HCT116 (cell line): ENCODE data around the gene OTOGL. TPM values are rescaled to one million over a fixed set of nuclear protein-coding genes. Genes with fewer than 3 reads are reported as not detected.

Source experiments
- ATAC-seq: fragments of 200-7000 bp; cut with Tn5 transposase; 2 replicates; pipeline ENCODE4 v1.9.1; 2020; ENCODE audit warnings: mild to moderate bottlenecking, moderate library complexity
- BruUV-seq: library from RNA; stranded (reverse); fragments of 400-500 nt; replicated peaks from 2 replicates; lab custom pipeline; 2021; lab: Mats Ljungman, UMichigan
- CTCF ChIA-PET: fragments of 300-600 bp; sonication (Branson Sonifier 250); formaldehyde crosslinking; loops from one replicate; lab custom pipeline; 2021; ENCODE audit warnings: antibody characterized with exemption; lab: Charles Lee
- POLR2A ChIA-PET: fragments of 300-600, 350-600 bp; sonication (Branson Sonifier 250); formaldehyde crosslinking; loops from one replicate; lab custom pipeline; 2021; ENCODE audit warnings: antibody characterized with exemption; lab: Charles Lee
- RAD21 ChIA-PET, 2 experiments: fragments of 300-600 bp; sonication (Branson Sonifier 250); formaldehyde crosslinking; loops; one replicate each; lab custom pipeline; 2023; ENCODE audit warnings: low total read pairs in 2 of 2; ENCODE audit not compliant: uncharacterized antibody in 2 of 2, unreplicated experiment in 2 of 2, low non-redundant PET in 1 of 2; lab: Charles Lee
- DNase-seq: peaks from one replicate; pipeline ENCODE4 v3.0.0-alpha.2; 2010; ENCODE audit warnings: low read depth, low spot score
- H2AFZ ChIP-seq: fragments of 200-600 bp; shearing (Covaris generic), sonication (generic); 2 replicates; pipeline ENCODE4 v1.6.1; 2017; ENCODE audit warnings: low read depth, mixed run types, mixed read lengths, antibody characterized with exemption, low read length; ENCODE audit not compliant: poor library complexity, severe bottlenecking
- H3K27ac ChIP-seq: 2 replicates; pipeline ENCODE4 v1.5.1; 2012; ENCODE audit warnings: low read depth, low read length
- H3K27me3 ChIP-seq: fragments of 200-600 bp; sonication (generic); 2 replicates; pipeline ENCODE4 v1.6.1; 2016; ENCODE audit warnings: mixed run types, low read length, mixed read lengths; ENCODE audit not compliant: insufficient read depth
- H3K36me3 ChIP-seq, 2 experiments: fragments of 200-500 bp in 1 of 2; fragments of 200-600 bp in 1 of 2; sonication (Bioruptor generic) in 1 of 2; sonication (generic) in 1 of 2; 2 replicates each; pipeline versions ENCODE4 v1.5.1 to v1.6.1; 2014 to 2016; ENCODE audit warnings: low read length in 2 of 2, inconsistent platforms in 1 of 2, mixed read lengths in 1 of 2, mixed run types in 1 of 2; ENCODE audit not compliant: insufficient read depth in 2 of 2, control insufficient read depth in 1 of 2
- H3K4me1 ChIP-seq, 2 experiments: fragments of 200-600 bp in 1 of 2; sonication (generic) in 1 of 2; 2 replicates each; pipeline versions ENCODE4 v1.5.1 to v1.6.1; 2012 to 2017; ENCODE audit warnings: low read length in 2 of 2, inconsistent platforms in 1 of 2, mild to moderate bottlenecking in 1 of 2, mixed read lengths in 1 of 2, mixed run types in 1 of 2, moderate library complexity in 1 of 2; ENCODE audit not compliant: insufficient read depth in 2 of 2, control insufficient read depth in 1 of 2
- H3K4me2 ChIP-seq: fragments of 200-600 bp; sonication (generic); 2 replicates; pipeline ENCODE4 v1.6.1; 2017; ENCODE audit warnings: mixed run types, low read length, mixed read lengths
- H3K4me3 ChIP-seq, 2 experiments: fragments of 200-600 bp in 1 of 2; sonication (generic) in 1 of 2; replicated peaks in 1 of 2; 2 replicates each; pipeline ENCODE4 v1.5.1; 2011 to 2016; ENCODE audit warnings: low read length in 2 of 2, control low read depth in 1 of 2, low read depth in 1 of 2, mild to moderate bottlenecking in 1 of 2, mixed read lengths in 1 of 2, mixed run types in 1 of 2
- H3K79me2 ChIP-seq: fragments of 200-600 bp; sonication (generic); 2 replicates; pipeline ENCODE4 v1.6.1; 2017; ENCODE audit warnings: mild to moderate bottlenecking, mixed run types, low read length, moderate library complexity, mixed read lengths; ENCODE audit not compliant: insufficient read depth
- H3K9ac ChIP-seq: fragments of 200-600 bp; sonication (generic); 2 replicates; pipeline ENCODE4 v1.6.1; 2016; ENCODE audit warnings: low read length, mixed read lengths
- H3K9me2 ChIP-seq: fragments of 200-600 bp; sonication (generic), shearing (Covaris generic); 2 replicates; pipeline ENCODE4 v1.6.1; 2017; ENCODE audit warnings: mixed run types, mild to moderate bottlenecking, moderate library complexity; ENCODE audit not compliant: insufficient read depth
- H3K9me3 ChIP-seq, 2 experiments: fragments of 200-500 bp in 1 of 2; fragments of 200-600 bp in 1 of 2; sonication (Bioruptor generic) in 1 of 2; sonication (generic) in 1 of 2; 2 replicates each; pipeline ENCODE4 v1.6.1; 2014 to 2017; ENCODE audit warnings: low read length in 2 of 2, mixed read lengths in 2 of 2, inconsistent platforms in 1 of 2, low read depth in 1 of 2, mild to moderate bottlenecking in 1 of 2, mixed run types in 1 of 2, moderate library complexity in 1 of 2; ENCODE audit not compliant: control insufficient read depth in 1 of 2, insufficient read depth in 1 of 2
- H4K20me1 ChIP-seq: fragments of 200-600 bp; sonication (generic), shearing (Covaris generic); 2 replicates; pipeline ENCODE4 v1.6.1; 2017; ENCODE audit warnings: mixed run types, mild to moderate bottlenecking, moderate library complexity; ENCODE audit not compliant: insufficient read depth
- ATF3 ChIP-seq: IDR thresholded peaks from 2 replicates; pipeline ENCODE4 v1.6.1; 2012
- CBX3 ChIP-seq: IDR thresholded peaks from 2 replicates; pipeline ENCODE4 v1.6.1; 2012; ENCODE audit warnings: low read depth
- CEBPB ChIP-seq: IDR thresholded peaks from 2 replicates; pipeline ENCODE4 v1.6.1; 2012; ENCODE audit warnings: low read depth
- EGR1 ChIP-seq: IDR thresholded peaks from 2 replicates; pipeline ENCODE4 v1.6.1; 2012; ENCODE audit warnings: low read depth
- ELF1 ChIP-seq: IDR thresholded peaks from 2 replicates; pipeline ENCODE4 v1.6.1; 2012; ENCODE audit warnings: low read depth, borderline replicate concordance
- EZH2 ChIP-seq: fragments of 200-600 bp; sonication (generic); IDR thresholded peaks from 2 replicates; pipeline ENCODE4 v1.6.1; 2017; ENCODE audit warnings: antibody characterized with exemption, mixed run types
- EZH2phosphoT487 ChIP-seq: fragments of 200-600 bp; IDR thresholded peaks from 2 replicates; pipeline ENCODE4 v1.6.1; 2018; ENCODE audit warnings: antibody characterized with exemption, borderline replicate concordance
- JUND ChIP-seq: IDR thresholded peaks from 2 replicates; pipeline ENCODE4 v1.6.1; 2012
- MAX ChIP-seq: IDR thresholded peaks from 2 replicates; pipeline ENCODE4 v1.6.1; 2012
- POLR2A ChIP-seq: IDR thresholded peaks from 2 replicates; pipeline ENCODE4 v1.7.0; 2011; ENCODE audit warnings: borderline replicate concordance; ENCODE audit not compliant: insufficient read depth, insufficient read length; ENCODE audit errors: extremely low read depth
- RAD21 ChIP-seq: IDR thresholded peaks from 2 replicates; pipeline ENCODE4 v1.6.1; 2012; ENCODE audit warnings: low read depth, mild to moderate bottlenecking
- SRF ChIP-seq: IDR thresholded peaks from 2 replicates; pipeline ENCODE4 v1.6.1; 2012; ENCODE audit warnings: low read depth
- TCF7L2 ChIP-seq: IDR thresholded peaks from 2 replicates; pipeline ENCODE4 v1.7.0; 2011; ENCODE audit warnings: borderline replicate concordance, inconsistent platforms; ENCODE audit not compliant: insufficient read depth, insufficient read length; ENCODE audit errors: extremely low read depth
- YY1 ChIP-seq: IDR thresholded peaks from 2 replicates; pipeline ENCODE4 v1.6.1; 2011; ENCODE audit warnings: low read length, low read depth, moderate library complexity, mild to moderate bottlenecking; ENCODE audit not compliant: insufficient replicate concordance; ENCODE audit errors: extremely low read depth
- ZFX ChIP-seq: fragments of 450-650 bp; IDR thresholded peaks from 2 replicates; pipeline ENCODE4 v1.6.1; 2017
- intact Hi-C: fragments of 100-400 bp; cut with micrococcal nuclease; formaldehyde crosslinking; loops from 2 replicates; pipeline ENCODE4 v1.10.0; 2022
- total RNA-seq: library from RNA; stranded (reverse); gene quantifications from one replicate; pipeline ENCODE4 v1.2.1, GENCODE V29; 2021; ENCODE audit not compliant: unreplicated experiment
- TF ChIP-seq, protein P1 (sequence below): IDR thresholded peaks from 2 replicates; pipeline ENCODE4 v1.6.1; 2012; ENCODE audit warnings: low read depth
- TF ChIP-seq, protein P2 (sequence below), 3 experiments: fragments of 200-600 bp in 1 of 3; sonication (generic) in 1 of 3; IDR thresholded peaks in 2 of 3; conservative IDR thresholded peaks in 1 of 3; 2 replicates each; pipeline ENCODE4 v1.5.1; 2012 to 2017; ENCODE audit warnings: low read depth in 2 of 3, low read length in 2 of 3, antibody characterized with exemption in 1 of 3, borderline replicate concordance in 1 of 3, control low read depth in 1 of 3, mild to moderate bottlenecking in 1 of 3, mixed read lengths in 1 of 3, mixed run types in 1 of 3, moderate library complexity in 1 of 3; ENCODE audit not compliant: insufficient read depth in 1 of 3
- TF ChIP-seq, protein P3 (sequence below): IDR thresholded peaks from 2 replicates; pipeline ENCODE4 v1.6.1; 2011; ENCODE audit warnings: mild to moderate bottlenecking, low read length, moderate library complexity; ENCODE audit not compliant: insufficient replicate concordance; ENCODE audit errors: extremely low read depth

OTOGL gene
- total RNA-seq, 1 experiment from 2014 or later: not detected

DNA sequence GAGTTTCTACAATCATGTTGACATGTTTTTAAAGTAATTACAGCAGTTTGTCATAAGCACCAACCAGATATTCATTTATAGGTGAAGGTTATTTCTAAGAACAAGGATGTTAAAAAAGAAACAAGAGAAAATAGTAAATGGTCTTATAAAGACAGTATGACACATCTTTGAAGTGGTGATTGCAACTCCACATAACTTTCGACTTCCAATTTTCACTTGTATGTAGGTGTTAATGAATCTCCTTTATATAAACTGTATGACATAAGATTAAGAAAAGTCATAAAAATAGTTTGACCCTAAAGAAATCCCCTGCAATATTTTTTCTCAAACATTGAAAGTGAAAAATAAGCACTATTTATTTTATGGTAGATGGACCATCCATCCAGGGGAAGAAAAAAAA is 199.9 kb downstream of the OTOGL start:
- no peak for DNase-seq
- H3K9me2 ChIP-seq: no peaks in the 10 kb centered on the region
- H4K20me1 ChIP-seq: no peaks in the 10 kb centered on the region
- BruUV-seq: no TSS peak
- ChIA-PET RAD21 (no interaction called here), POLR2A (no interaction called here), CTCF (no interaction called here)
- no peak overlapping the region for H3K9ac ChIP-seq
- H2AFZ ChIP-seq: no peak overlapping the region
- TF ChIP-seq SRF: no peak
- TF ChIP-seq ELF1: no peak
- no peak for TF ChIP-seq YY1
- TF ChIP-seq, protein P1, sequence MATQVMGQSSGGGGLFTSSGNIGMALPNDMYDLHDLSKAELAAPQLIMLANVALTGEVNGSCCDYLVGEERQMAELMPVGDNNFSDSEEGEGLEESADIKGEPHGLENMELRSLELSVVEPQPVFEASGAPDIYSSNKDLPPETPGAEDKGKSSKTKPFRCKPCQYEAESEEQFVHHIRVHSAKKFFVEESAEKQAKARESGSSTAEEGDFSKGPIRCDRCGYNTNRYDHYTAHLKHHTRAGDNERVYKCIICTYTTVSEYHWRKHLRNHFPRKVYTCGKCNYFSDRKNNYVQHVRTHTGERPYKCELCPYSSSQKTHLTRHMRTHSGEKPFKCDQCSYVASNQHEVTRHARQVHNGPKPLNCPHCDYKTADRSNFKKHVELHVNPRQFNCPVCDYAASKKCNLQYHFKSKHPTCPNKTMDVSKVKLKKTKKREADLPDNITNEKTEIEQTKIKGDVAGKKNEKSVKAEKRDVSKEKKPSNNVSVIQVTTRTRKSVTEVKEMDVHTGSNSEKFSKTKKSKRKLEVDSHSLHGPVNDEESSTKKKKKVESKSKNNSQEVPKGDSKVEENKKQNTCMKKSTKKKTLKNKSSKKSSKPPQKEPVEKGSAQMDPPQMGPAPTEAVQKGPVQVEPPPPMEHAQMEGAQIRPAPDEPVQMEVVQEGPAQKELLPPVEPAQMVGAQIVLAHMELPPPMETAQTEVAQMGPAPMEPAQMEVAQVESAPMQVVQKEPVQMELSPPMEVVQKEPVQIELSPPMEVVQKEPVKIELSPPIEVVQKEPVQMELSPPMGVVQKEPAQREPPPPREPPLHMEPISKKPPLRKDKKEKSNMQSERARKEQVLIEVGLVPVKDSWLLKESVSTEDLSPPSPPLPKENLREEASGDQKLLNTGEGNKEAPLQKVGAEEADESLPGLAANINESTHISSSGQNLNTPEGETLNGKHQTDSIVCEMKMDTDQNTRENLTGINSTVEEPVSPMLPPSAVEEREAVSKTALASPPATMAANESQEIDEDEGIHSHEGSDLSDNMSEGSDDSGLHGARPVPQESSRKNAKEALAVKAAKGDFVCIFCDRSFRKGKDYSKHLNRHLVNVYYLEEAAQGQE: no peak
- no peak for TF ChIP-seq TCF7L2
- TF ChIP-seq EZH2: no peak
- TF ChIP-seq CEBPB: no peak
- TF ChIP-seq EGR1: no peak
- TF ChIP-seq, protein P2, sequence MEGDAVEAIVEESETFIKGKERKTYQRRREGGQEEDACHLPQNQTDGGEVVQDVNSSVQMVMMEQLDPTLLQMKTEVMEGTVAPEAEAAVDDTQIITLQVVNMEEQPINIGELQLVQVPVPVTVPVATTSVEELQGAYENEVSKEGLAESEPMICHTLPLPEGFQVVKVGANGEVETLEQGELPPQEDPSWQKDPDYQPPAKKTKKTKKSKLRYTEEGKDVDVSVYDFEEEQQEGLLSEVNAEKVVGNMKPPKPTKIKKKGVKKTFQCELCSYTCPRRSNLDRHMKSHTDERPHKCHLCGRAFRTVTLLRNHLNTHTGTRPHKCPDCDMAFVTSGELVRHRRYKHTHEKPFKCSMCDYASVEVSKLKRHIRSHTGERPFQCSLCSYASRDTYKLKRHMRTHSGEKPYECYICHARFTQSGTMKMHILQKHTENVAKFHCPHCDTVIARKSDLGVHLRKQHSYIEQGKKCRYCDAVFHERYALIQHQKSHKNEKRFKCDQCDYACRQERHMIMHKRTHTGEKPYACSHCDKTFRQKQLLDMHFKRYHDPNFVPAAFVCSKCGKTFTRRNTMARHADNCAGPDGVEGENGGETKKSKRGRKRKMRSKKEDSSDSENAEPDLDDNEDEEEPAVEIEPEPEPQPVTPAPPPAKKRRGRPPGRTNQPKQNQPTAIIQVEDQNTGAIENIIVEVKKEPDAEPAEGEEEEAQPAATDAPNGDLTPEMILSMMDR (IDR thresholded peaks at IDR 0.05 in 2 of 3, conservative IDR thresholded peaks at IDR 0.05 in 1 of 3; ENCODE audit: borderline replicate concordance in 1 of 3, insufficient read depth in 1 of 3, low read depth in 2 of 3, low read length in 2 of 3): no peak
- TF ChIP-seq EZH2phosphoT487: no peak
- TF ChIP-seq POLR2A: no peak
- TF ChIP-seq RAD21: no peak
- TF ChIP-seq ZFX: no peak
- TF ChIP-seq MAX: no peak
- no peak for TF ChIP-seq ATF3
- no peak for TF ChIP-seq JUND
- TF ChIP-seq, protein P3, sequence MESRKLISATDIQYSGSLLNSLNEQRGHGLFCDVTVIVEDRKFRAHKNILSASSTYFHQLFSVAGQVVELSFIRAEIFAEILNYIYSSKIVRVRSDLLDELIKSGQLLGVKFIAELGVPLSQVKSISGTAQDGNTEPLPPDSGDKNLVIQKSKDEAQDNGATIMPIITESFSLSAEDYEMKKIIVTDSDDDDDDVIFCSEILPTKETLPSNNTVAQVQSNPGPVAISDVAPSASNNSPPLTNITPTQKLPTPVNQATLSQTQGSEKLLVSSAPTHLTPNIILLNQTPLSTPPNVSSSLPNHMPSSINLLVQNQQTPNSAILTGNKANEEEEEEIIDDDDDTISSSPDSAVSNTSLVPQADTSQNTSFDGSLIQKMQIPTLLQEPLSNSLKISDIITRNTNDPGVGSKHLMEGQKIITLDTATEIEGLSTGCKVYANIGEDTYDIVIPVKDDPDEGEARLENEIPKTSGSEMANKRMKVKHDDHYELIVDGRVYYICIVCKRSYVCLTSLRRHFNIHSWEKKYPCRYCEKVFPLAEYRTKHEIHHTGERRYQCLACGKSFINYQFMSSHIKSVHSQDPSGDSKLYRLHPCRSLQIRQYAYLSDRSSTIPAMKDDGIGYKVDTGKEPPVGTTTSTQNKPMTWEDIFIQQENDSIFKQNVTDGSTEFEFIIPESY: no peak
- TF ChIP-seq CBX3: no peak
- H3K4me3 ChIP-seq: no peak overlapping the region
- H3K27ac ChIP-seq: no peak overlapping the region
- H3K9me3 ChIP-seq: no peaks in the 10 kb centered on the region
- ATAC-seq: no peak
- H3K36me3 ChIP-seq: no peaks in the 10 kb centered on the region
- no peaks in the 10 kb centered on the region for H3K4me1 ChIP-seq
- no peaks in the 10 kb centered on the region for H3K27me3 ChIP-seq
- no peaks in the 10 kb centered on the region for H3K79me2 ChIP-seq
- intact Hi-C loops: no loop called here
- H3K4me2 ChIP-seq: no peak overlapping the region
